ENCODE results near the gene IQSEC1.

GRCh38 chr3:13075318-13075717 is 2.1 kb upstream of the IQSEC1 start:
- no peak for TF ChIP-seq POLR2AphosphoS5 (IDR thresholded peaks at IDR 0.05; ENCODE audit: low read length)
- TF ChIP-seq, protein P1, sequence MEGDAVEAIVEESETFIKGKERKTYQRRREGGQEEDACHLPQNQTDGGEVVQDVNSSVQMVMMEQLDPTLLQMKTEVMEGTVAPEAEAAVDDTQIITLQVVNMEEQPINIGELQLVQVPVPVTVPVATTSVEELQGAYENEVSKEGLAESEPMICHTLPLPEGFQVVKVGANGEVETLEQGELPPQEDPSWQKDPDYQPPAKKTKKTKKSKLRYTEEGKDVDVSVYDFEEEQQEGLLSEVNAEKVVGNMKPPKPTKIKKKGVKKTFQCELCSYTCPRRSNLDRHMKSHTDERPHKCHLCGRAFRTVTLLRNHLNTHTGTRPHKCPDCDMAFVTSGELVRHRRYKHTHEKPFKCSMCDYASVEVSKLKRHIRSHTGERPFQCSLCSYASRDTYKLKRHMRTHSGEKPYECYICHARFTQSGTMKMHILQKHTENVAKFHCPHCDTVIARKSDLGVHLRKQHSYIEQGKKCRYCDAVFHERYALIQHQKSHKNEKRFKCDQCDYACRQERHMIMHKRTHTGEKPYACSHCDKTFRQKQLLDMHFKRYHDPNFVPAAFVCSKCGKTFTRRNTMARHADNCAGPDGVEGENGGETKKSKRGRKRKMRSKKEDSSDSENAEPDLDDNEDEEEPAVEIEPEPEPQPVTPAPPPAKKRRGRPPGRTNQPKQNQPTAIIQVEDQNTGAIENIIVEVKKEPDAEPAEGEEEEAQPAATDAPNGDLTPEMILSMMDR (IDR thresholded peaks at IDR 0.05 in 2 of 3, conservative IDR thresholded peaks at IDR 0.05 in 1 of 3; ENCODE audit: control insufficient read depth in 2 of 3, extremely low read depth in 1 of 3, insufficient read depth in 1 of 3, low read depth in 3 of 3, low read length in 3 of 3): no peak
- no peak for TF ChIP-seq EZH2 (IDR thresholded peaks at IDR 0.05; ENCODE audit: borderline replicate concordance, control insufficient read depth, low read depth, low read length)
- TF ChIP-seq, protein P2, sequence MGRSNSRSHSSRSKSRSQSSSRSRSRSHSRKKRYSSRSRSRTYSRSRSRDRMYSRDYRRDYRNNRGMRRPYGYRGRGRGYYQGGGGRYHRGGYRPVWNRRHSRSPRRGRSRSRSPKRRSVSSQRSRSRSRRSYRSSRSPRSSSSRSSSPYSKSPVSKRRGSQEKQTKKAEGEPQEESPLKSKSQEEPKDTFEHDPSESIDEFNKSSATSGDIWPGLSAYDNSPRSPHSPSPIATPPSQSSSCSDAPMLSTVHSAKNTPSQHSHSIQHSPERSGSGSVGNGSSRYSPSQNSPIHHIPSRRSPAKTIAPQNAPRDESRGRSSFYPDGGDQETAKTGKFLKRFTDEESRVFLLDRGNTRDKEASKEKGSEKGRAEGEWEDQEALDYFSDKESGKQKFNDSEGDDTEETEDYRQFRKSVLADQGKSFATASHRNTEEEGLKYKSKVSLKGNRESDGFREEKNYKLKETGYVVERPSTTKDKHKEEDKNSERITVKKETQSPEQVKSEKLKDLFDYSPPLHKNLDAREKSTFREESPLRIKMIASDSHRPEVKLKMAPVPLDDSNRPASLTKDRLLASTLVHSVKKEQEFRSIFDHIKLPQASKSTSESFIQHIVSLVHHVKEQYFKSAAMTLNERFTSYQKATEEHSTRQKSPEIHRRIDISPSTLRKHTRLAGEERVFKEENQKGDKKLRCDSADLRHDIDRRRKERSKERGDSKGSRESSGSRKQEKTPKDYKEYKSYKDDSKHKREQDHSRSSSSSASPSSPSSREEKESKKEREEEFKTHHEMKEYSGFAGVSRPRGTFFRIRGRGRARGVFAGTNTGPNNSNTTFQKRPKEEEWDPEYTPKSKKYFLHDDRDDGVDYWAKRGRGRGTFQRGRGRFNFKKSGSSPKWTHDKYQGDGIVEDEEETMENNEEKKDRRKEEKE (IDR thresholded peaks at IDR 0.05): no peak
- TF ChIP-seq CEBPZ (IDR thresholded peaks at IDR 0.05; ENCODE audit: low read depth, low read length): no peak
- no peak for TF ChIP-seq SMAD1 (IDR thresholded peaks at IDR 0.05; ENCODE audit: low read depth, partially characterized antibody)
- TF ChIP-seq YY1 (IDR thresholded peaks at IDR 0.05; ENCODE audit: low read depth, low read length): no peak
- TF ChIP-seq ZNF24 (IDR thresholded peaks at IDR 0.05): no peak
- TF ChIP-seq, protein P3, sequence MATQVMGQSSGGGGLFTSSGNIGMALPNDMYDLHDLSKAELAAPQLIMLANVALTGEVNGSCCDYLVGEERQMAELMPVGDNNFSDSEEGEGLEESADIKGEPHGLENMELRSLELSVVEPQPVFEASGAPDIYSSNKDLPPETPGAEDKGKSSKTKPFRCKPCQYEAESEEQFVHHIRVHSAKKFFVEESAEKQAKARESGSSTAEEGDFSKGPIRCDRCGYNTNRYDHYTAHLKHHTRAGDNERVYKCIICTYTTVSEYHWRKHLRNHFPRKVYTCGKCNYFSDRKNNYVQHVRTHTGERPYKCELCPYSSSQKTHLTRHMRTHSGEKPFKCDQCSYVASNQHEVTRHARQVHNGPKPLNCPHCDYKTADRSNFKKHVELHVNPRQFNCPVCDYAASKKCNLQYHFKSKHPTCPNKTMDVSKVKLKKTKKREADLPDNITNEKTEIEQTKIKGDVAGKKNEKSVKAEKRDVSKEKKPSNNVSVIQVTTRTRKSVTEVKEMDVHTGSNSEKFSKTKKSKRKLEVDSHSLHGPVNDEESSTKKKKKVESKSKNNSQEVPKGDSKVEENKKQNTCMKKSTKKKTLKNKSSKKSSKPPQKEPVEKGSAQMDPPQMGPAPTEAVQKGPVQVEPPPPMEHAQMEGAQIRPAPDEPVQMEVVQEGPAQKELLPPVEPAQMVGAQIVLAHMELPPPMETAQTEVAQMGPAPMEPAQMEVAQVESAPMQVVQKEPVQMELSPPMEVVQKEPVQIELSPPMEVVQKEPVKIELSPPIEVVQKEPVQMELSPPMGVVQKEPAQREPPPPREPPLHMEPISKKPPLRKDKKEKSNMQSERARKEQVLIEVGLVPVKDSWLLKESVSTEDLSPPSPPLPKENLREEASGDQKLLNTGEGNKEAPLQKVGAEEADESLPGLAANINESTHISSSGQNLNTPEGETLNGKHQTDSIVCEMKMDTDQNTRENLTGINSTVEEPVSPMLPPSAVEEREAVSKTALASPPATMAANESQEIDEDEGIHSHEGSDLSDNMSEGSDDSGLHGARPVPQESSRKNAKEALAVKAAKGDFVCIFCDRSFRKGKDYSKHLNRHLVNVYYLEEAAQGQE (IDR thresholded peaks at IDR 0.05; ENCODE audit: low read depth, low read length): no peak
- no peak for TF ChIP-seq ATF3 (IDR thresholded peaks at IDR 0.05; ENCODE audit: borderline replicate concordance, extremely low read depth, low read depth, low read length)
- TF ChIP-seq RCOR1 (conservative IDR thresholded peaks at IDR 0.05; ENCODE audit: low read depth, low read length): no peak
- TF ChIP-seq EGR1 (IDR thresholded peaks at IDR 0.05; ENCODE audit: borderline replicate concordance in 1 of 2, low read depth in 2 of 2, low read length in 2 of 2): no peak
- no peak for TF ChIP-seq CBX5 (IDR thresholded peaks at IDR 0.05; ENCODE audit: low read depth)

Data from GM12878 (cell line).